Measurements from ENCODE around the gene MAD1L1. TPM values are rescaled to one million over a fixed set of nuclear protein-coding genes. Genes with fewer than 3 reads are reported as not detected.

Gene MAD1L1
- total RNA-seq, 1 donor from 2014 or later, result 48.4 TPM

- Histone ChIP-seq H3K4me1 (no peaks in the 10 kb centered on the region), H3K4me3 (no peak overlapping the region), H3K36me3 (no peaks in the 10 kb centered on the region), H3K27ac (no peak overlapping the region), H3K9me3 (no peaks in the 10 kb centered on the region), H3K27me3 (no peaks in the 10 kb centered on the region)
- ATAC-seq (no peak), DNase-seq (peak; percentile 48)
- intact Hi-C loops (cut with DNase I), result no loop called here
- TF ChIP-seq, protein P1, sequence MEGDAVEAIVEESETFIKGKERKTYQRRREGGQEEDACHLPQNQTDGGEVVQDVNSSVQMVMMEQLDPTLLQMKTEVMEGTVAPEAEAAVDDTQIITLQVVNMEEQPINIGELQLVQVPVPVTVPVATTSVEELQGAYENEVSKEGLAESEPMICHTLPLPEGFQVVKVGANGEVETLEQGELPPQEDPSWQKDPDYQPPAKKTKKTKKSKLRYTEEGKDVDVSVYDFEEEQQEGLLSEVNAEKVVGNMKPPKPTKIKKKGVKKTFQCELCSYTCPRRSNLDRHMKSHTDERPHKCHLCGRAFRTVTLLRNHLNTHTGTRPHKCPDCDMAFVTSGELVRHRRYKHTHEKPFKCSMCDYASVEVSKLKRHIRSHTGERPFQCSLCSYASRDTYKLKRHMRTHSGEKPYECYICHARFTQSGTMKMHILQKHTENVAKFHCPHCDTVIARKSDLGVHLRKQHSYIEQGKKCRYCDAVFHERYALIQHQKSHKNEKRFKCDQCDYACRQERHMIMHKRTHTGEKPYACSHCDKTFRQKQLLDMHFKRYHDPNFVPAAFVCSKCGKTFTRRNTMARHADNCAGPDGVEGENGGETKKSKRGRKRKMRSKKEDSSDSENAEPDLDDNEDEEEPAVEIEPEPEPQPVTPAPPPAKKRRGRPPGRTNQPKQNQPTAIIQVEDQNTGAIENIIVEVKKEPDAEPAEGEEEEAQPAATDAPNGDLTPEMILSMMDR (IDR thresholded peaks at IDR 0.05), result no peak
Measured at GRCh38 chr7:1853986-1854865, 378.5 kb downstream of the MAD1L1 start.

GRCh38 chr7:1853431-1853985 lies 379.2 kb downstream of the MAD1L1 start:
- TF ChIP-seq, protein P1 (IDR thresholded peaks at IDR 0.05), result no peak
- DNase-seq, result peak; percentile 59

DNA sequence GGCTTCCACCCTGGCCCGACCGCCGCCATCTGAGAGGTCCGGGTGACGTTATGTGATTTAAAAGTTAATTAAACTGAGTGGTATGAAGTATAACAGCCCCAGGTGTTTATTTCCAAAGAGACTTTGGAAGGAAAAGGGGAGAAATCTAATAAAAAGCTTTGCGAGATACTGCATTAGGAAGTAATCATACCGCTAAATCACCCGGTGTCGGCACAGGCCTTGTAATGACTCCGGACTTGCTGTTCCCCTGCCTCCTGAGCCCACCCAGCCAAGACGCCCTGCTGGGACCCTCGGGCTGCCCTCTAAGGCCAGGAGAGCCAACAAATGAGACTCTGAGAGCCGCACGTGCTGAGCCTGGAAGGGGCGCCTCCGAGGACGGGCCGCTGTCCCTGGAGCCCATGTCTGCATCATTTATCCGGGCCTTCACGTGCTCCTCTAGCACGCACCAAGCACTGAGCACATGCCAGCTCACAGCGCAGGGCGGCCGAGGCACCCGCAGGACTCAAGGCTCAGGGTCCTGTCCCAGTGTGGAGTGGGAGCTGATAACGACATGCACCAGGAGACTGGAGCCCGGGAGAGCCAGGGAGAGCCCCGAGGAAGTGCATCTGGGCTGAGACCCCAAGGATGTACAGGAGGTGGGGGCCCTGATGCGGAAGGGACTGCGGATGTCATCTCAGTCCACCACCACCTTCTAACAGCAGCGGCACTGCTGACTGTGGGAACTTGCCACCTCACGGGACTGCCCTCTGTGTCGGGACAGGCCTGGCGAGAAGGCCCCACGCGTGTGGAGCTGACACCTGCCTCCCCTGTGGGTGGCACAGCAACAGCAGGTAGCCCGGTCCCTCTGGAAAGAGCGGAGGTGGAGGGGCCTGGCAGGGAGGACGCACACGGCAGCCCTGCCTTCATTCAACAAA lies 380.0 kb downstream of the MAD1L1 start:
- TF ChIP-seq, protein P1 (IDR thresholded peaks at IDR 0.05), result no peak
- Histone ChIP-seq H3K4me3 (no peak overlapping the region), H3K4me1 (no peaks in the 10 kb centered on the region), H3K27ac (no peak overlapping the region), H3K27me3 (no peaks in the 10 kb centered on the region), H3K9me3 (no peaks in the 10 kb centered on the region), H3K36me3 (no peaks in the 10 kb centered on the region)
- intact Hi-C loops (cut with DNase I), result no loop called here
- DNase-seq (peak; percentile 58), ATAC-seq (no peak)

More at GRCh38 chr7:1853431-1853985, 379.2 kb downstream of the MAD1L1 start:
- no peak overlapping the region for H3K27ac ChIP-seq
- no peak for ATAC-seq
- no peaks in the 10 kb centered on the region for H3K36me3 ChIP-seq
- intact Hi-C loops (cut with DNase I), result no loop called here
- H3K9me3 ChIP-seq, result no peaks in the 10 kb centered on the region
- H3K27me3 ChIP-seq, result no peaks in the 10 kb centered on the region
- no peak overlapping the region for H3K4me3 ChIP-seq
- no peaks in the 10 kb centered on the region for H3K4me1 ChIP-seq

DNA sequence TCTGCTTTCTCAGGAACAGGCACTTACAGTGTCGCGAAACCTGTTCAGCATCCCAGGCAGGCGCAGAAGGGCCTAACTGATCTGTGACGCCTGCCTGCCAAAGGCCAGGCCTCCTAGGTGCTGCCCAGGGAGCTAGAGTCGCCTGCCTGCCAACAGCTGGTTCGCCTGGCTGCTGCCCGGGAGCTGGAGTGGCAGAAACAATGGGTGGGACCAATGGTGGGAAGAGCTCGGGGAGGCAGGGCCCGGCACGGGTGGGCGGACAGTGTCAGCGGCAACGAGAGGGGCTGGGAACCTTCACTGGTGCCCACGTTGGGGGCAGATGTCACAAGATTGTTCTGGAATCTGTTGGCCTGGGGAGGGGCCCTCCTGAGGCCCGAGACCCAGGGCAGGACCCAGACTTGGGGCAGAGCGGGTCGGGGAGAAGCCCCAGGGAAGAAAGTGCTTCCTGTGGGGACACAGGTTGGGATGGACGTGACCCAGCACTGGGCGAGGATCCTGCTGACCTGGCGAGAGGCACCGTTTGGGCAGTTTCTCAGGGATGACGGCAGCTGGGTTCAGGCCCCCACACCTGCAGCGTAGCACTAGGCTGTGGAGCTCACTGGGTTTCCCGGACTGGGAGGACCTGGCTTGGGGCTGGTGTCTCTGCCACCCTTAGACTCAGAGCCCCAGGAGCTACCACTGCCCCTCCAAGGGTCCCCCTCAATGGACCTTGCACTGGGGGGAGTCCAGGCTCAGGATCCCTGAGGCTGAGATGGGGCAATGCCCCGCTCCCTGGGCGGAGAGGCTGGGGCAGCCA lies 380.8 kb downstream of the MAD1L1 start:
- DNase-seq (peak; percentile 51), ATAC-seq (no peak)
- Histone ChIP-seq H3K36me3 (no peaks in the 10 kb centered on the region), H3K9me3 (no peaks in the 10 kb centered on the region), H3K27me3 (no peaks in the 10 kb centered on the region), H3K4me1 (no peaks in the 10 kb centered on the region), H3K4me3 (no peak overlapping the region), H3K27ac (no peak overlapping the region)
- intact Hi-C loops (cut with DNase I), result no loop called here
- TF ChIP-seq, protein P1 (IDR thresholded peaks at IDR 0.05), result no peak

All from upper lobe of right lung (tissue), 1 donor.